A673 (cell line): ENCODE results near the gene CDH23. TPM values are rescaled to one million over a fixed set of nuclear protein-coding genes. Genes with fewer than 3 reads are reported as not detected.
A peak's percentile ranks its signal among the peaks of the same experiment; 100 is the strongest.
"Not testable (repeated sequence)": the region's sequence is repeated elsewhere in the genome, so short reads cannot be mapped to it uniquely, and the experiment has no call there.

Source experiments
- BruUV-seq: library from RNA; stranded (reverse); fragments of 400-500 nt; replicated peaks from 2 replicates; lab custom pipeline; 2021; lab: Mats Ljungman, UMichigan
- CTCF ChIA-PET: fragments of 300-600 bp; sonication (Branson Sonifier 250); formaldehyde crosslinking; loops from one replicate; lab custom pipeline; 2022; ENCODE audit warnings: antibody characterized with exemption; lab: Charles Lee
- POLR2A ChIA-PET: fragments of 300-600 bp; sonication (Branson Sonifier 250); formaldehyde crosslinking; loops from one replicate; lab custom pipeline; 2022; ENCODE audit warnings: antibody characterized with exemption; ENCODE audit not compliant: low non-redundant PET; lab: Charles Lee
- DNase-seq: peaks from one replicate; pipeline ENCODE4 v3.0.0-alpha.2; 2015; ENCODE audit warnings: low spot score
- H3K27ac ChIP-seq: fragments of 200-600 bp; sonication (generic); 2 replicates; pipeline ENCODE4 v1.5.1; 2016; ENCODE audit warnings: mixed run types, low read depth, mild to moderate bottlenecking, mixed read lengths, antibody characterized with exemption, low read length; ENCODE audit not compliant: poor library complexity, severe bottlenecking
- H3K27me3 ChIP-seq: fragments of 200-600 bp; sonication (generic); replicated peaks from 2 replicates; pipeline ENCODE4 v1.6.1; 2017; ENCODE audit warnings: mixed run types, low read depth, mild to moderate bottlenecking, mixed read lengths, antibody characterized with exemption, low read length; ENCODE audit not compliant: insufficient read depth, poor library complexity
- H3K36me3 ChIP-seq: fragments of 200-600 bp; sonication (generic); 2 replicates; pipeline ENCODE4 v1.6.1; 2016; ENCODE audit warnings: mixed run types, mild to moderate bottlenecking, mixed read lengths, antibody characterized with exemption, low read length; ENCODE audit not compliant: insufficient read depth, poor library complexity, severe bottlenecking
- H3K4me1 ChIP-seq: fragments of 200-600 bp; sonication (generic); 2 replicates; pipeline ENCODE4 v1.6.1; 2017; ENCODE audit warnings: mixed run types, mild to moderate bottlenecking, mixed read lengths, antibody characterized with exemption, low read length; ENCODE audit not compliant: insufficient read depth, poor library complexity, severe bottlenecking
- H3K4me3 ChIP-seq: fragments of 200-600 bp; sonication (generic); 2 replicates; pipeline ENCODE4 v1.5.1; 2016; ENCODE audit warnings: low read depth, mixed run types, mild to moderate bottlenecking, mixed read lengths, low read length; ENCODE audit not compliant: poor library complexity, severe bottlenecking
- H3K9me3 ChIP-seq: fragments of 200-600 bp; sonication (generic); 2 replicates; pipeline ENCODE4 v1.6.1; 2016; ENCODE audit warnings: mixed run types, low read depth, mild to moderate bottlenecking, mixed read lengths, antibody characterized with exemption, low read length; ENCODE audit not compliant: poor library complexity, severe bottlenecking
- EZH2 ChIP-seq: fragments of 200-600 bp; sonication (generic); IDR thresholded peaks from 2 replicates; pipeline ENCODE4 v1.6.1; 2017; ENCODE audit warnings: borderline replicate concordance, low read depth, mild to moderate bottlenecking, mixed read lengths, antibody characterized with exemption, low read length; ENCODE audit not compliant: poor library complexity, severe bottlenecking
- intact Hi-C: fragments of 100-400 bp; cut with micrococcal nuclease; formaldehyde crosslinking; loops from one replicate; pipeline ENCODE4 v1.10.0; 2022; ENCODE audit not compliant: unreplicated experiment
- total RNA-seq: library from RNA; stranded (reverse); gene quantifications from 2 replicates; pipeline ENCODE4 v1.2.3, GENCODE V29; 2021
- TF ChIP-seq, protein P1 (sequence below): fragments of 300-800, 200-600 bp; sonication (generic); conservative IDR thresholded peaks from 2 replicates; pipeline ENCODE4 v1.5.1; 2017; ENCODE audit warnings: low read depth, mild to moderate bottlenecking, antibody characterized with exemption, low read length, moderate library complexity, mixed read lengths

Gene CDH23
- total RNA-seq, 1 experiment from 2014 or later: 49.7 TPM

DNA sequence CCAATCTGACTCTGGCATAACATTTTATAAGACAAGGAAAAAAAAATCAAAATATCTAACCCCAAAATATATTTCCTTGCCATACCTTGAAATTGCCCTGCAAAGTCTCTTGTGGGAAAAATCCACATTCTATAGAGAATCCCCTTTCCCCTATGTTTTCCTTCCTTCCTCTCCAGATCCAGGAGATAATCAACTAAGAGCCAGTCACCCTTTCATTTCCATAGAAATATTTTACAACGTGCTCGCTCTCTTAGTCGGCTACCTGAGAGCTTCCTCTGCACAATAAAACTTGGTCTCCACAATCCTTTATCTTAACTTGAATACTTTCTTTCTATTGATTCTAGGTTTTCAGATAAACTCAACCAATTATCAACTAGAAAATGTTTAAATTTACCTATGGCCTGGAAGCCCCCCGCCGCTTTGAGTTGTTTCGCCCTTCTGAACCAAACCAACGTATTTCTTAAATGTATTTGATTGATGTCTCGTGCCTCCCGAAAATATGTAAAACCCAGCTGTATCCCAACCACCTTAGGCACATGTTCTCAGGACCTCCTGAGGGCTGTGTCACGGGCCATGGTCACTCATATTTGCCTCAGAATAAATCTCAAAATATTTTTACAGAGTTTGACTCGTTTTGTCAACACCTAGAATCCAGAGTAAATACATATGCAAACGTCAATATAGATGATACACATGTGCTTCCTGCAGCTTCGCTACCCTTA is 453.5 kb downstream of the CDH23 start:
- ChIA-PET POLR2A (interaction anchor here (0.5 to 1.5 kb wide), 2 partner anchors 9 to 10 kb away, joined by 3 to 14 read pairs; no protein-coding TSS in a partner anchor), CTCF (no interaction called here)
- intact Hi-C loops: no loop called here
- H3K9me3 ChIP-seq: no peaks in the 10 kb centered on the region
- no peaks in the 10 kb centered on the region for H3K27me3 ChIP-seq
- H3K27ac ChIP-seq: peak overlapping the region; percentile 89
- H3K4me3 ChIP-seq: peak overlapping the region; percentile 82
- peaks cover 20% of the 10 kb centered on the region for H3K4me1 ChIP-seq
- TF ChIP-seq, protein P1, sequence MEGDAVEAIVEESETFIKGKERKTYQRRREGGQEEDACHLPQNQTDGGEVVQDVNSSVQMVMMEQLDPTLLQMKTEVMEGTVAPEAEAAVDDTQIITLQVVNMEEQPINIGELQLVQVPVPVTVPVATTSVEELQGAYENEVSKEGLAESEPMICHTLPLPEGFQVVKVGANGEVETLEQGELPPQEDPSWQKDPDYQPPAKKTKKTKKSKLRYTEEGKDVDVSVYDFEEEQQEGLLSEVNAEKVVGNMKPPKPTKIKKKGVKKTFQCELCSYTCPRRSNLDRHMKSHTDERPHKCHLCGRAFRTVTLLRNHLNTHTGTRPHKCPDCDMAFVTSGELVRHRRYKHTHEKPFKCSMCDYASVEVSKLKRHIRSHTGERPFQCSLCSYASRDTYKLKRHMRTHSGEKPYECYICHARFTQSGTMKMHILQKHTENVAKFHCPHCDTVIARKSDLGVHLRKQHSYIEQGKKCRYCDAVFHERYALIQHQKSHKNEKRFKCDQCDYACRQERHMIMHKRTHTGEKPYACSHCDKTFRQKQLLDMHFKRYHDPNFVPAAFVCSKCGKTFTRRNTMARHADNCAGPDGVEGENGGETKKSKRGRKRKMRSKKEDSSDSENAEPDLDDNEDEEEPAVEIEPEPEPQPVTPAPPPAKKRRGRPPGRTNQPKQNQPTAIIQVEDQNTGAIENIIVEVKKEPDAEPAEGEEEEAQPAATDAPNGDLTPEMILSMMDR: no peak
- no peak for TF ChIP-seq EZH2
- TSS peak; percentile 59 for BruUV-seq
- H3K36me3 ChIP-seq: no peaks in the 10 kb centered on the region
- DNase-seq: no peak

DNA sequence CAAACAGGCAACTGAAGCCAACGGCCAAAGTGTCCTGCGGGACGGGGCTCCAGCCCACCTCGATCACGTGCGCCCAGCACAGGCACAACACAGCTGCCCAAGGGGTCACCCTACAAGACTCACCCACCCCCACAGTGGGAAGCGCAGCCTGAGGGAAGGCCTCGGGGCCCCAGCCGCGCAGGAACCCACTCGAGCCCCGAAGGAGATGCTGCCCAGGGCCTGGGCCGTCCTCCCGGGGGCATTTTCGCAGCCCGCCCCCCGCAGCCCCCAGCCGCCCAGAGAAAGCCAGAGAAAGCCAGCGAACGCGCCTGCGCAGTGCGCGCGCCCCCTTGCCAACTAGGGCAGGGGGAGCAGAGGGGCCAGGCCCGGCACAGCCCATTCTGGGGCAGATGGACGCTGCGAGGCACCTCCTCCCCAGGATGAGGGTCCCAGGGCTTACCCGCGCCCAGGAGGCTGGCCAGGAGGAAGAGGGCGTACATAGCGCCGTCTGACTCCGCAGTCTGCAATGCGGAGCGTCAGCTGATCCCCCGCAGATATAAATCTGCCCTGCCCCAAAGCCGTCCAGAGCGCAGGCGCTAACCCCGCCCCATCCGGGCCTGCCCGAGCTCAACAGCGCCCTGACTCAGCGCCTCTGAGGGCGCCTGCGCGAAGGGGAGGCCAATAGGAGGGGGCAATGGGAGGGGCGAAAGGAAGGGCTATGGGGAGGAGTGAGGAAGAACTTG is 454.2 kb downstream of the CDH23 start, which contains the start of gene PSAP:
PSAP (minus strand) TSS at position 509 of the 722 bp plus-strand sequence; CDS start at position 479, 30 bp downstream.
- ChIA-PET CTCF (interaction anchor here (0.6 kb wide), 1 partner anchor 10 kb away, joined by 7 read pairs; no protein-coding TSS in a partner anchor), POLR2A (interaction anchor here (0.6 to 1.5 kb wide), 3 partner anchors 10 to 25 kb away, joined by 3 to 14 read pairs (median 6); no protein-coding TSS in a partner anchor)
- TF ChIP-seq EZH2: no peak
- TF ChIP-seq, protein P1: no peak
- peaks cover 20% of the 10 kb centered on the region for H3K4me1 ChIP-seq
- peak within 1 kb of the TSS; percentile 82 for H3K4me3 ChIP-seq
- H3K36me3 ChIP-seq: no peaks in the 10 kb centered on the region
- peak within 1 kb of the TSS; percentile 89 for H3K27ac ChIP-seq
- intact Hi-C loops: no loop called here
- no peaks in the 10 kb centered on the region for H3K9me3 ChIP-seq
- DNase-seq: peak; percentile 99
- H3K27me3 ChIP-seq: no peaks in the 10 kb centered on the region
- BruUV-seq: no TSS peak

DNA sequence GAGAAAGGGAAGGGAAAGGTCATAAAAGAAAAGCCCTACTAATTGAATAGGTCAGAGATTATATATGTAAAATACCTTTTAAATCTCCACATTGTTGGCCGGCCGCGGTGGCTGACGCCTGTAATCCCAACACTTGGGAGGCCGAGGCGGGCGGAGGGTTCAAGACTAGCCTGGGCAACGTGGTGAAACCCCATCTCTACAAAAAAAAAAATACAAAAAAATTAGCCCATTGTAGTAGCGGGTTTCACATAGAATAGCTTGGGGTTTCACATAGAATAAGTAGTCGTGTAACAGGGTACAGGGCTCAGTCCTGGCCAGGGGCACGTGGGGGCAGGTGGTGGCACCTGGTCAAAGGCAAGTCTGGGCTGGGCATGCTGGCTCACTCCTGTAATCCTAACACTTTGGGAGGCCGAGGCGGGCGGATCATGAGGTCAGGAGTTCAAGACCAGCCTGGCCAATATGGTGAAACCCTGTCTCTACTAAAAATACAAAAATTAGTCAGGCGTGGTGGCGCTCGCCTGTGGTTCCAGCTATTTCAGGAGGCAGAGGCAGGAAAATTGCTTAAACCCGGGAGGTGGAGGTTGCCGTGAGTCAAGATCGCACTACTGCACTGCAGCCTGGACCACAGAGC is 454.9 kb downstream of the CDH23 start:
- Histone ChIP-seq H3K4me3 (peak overlapping the region; percentile 82), H3K27ac (peak overlapping the region; percentile 89), H3K4me1 (peaks cover 20% of the 10 kb centered on the region)
- H3K36me3 ChIP-seq, DNase-seq, H3K27me3 ChIP-seq, H3K9me3 ChIP-seq, intact Hi-C loops: not testable (repeated sequence)
- BruUV-seq: TSS peak; percentile 93
- ChIA-PET CTCF (interaction anchor here (0.6 kb wide), 1 partner anchor 10 kb away, joined by 7 read pairs; no protein-coding TSS in a partner anchor), POLR2A (interaction anchor here (0.6 to 1.5 kb wide), 3 partner anchors 9 to 26 kb away, joined by 3 to 14 read pairs (median 6); no protein-coding TSS in a partner anchor)
